HG02870 (cell line): Measurements from ENCODE around the gene TAOK2.
"Not testable (repeated sequence)": the region's sequence is repeated elsewhere in the genome, so short reads cannot be mapped to it uniquely, and the experiment has no call there.

Source experiments
- ATAC-seq: cut with Tn5 transposase; IDR thresholded peaks from one replicate; pipeline ENCODE4 v1.9.1; 2021; ENCODE audit warnings: mild to moderate bottlenecking, moderate library complexity; ENCODE audit not compliant: unreplicated experiment

Gene TAOK2

GRCh38 chr16:29973384-29974246 lies at the start of gene TAOK2:
Gene TAOK2, plus strand, starts transcription at chr16:29973868. Its CDS starts 3,905 bp downstream, at chr16:29977773.
- ATAC-seq = peak; percentile 94

DNA sequence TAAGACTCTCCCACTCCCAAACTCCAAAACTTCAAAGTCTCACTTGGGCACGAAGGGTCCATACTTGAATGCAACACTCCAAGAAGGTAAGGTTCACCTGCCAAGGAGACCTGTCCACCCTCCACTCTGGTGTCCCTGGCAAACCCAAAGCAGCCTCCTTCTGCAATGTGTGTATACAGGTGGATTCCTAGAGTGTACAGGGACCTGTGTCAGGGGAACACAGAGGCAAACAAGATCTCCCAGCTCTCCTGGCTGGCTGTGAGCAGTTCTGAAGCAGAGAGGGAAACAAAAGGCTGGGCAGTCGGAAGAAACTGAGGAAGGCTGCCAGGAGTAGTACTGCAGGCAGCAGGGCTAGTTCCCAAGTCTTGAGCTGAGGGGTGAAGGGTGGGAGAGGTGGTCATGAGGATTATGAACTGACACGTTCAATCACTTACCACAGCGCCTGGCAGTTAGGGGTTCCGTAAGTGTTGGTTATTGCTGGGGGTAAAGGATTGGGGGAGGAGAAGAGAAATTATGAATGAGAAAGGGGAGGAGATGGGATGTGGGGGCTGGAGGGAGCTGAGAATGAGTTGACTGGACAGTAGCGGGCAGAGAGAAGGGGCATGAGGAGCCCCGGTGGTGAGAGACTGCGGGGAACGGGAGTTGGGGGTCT lies 48.4 kb upstream of the TAOK2 start:
- ATAC-seq = no peak

DNA sequence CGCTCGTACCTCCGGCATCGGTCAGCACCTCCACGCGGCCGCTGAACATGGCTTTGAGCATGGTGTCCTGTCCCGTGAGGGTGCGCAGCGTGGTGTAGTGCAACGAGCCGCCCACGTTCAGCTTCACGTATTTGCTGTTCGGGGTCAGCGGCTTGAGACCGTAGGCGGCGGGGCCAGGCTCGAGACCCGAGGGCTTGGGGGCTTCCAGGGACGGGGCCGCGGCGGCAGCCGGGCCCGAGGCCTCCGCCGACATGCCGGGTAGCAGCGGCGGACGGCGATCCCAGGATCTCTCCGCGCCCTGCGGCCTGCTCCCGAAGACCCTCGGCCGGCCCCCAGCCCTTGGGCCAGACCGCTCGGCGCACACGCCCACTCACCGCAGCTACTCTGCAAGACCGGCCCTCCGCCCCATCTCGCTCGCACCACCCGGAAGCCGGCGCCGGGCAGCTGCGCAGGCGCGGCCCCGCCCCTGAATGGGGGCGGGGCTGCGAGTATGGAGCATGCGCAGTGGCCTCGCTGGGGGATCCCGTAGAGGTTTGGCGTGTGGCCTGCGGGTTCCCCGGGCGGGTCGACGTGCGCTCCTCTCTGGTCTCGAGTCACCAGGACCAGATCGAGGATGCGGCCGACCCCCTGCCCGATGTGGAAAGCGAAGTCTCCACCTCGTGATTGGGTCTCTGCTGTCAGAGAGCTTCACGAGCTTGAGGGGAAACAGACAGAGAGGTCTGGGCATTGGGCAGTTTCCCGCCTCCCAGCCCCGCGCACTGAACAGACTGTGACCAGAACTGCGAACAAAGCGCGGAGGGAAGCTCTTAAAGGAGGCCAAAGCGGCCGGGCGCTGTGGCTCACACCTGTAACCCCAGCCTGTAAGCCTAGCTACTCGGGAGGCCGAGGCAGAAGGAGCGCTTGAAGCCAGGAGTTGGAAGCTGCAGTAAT lies 47.6 kb upstream of the TAOK2 start, which contains the start of gene KCTD13:
TSS of gene KCTD13 (minus strand) at position 446 of the 930 bp plus-strand sequence. CDS start at position 253, 193 bp downstream.
- peak; percentile 87 for ATAC-seq

GRCh38 chr16:29926711-29927052 lies 47.0 kb upstream of the TAOK2 start:
- no peak for ATAC-seq

GRCh38 chr16:29927070-29927905 lies 46.4 kb upstream of the TAOK2 start:
- no peak for ATAC-seq

DNA sequence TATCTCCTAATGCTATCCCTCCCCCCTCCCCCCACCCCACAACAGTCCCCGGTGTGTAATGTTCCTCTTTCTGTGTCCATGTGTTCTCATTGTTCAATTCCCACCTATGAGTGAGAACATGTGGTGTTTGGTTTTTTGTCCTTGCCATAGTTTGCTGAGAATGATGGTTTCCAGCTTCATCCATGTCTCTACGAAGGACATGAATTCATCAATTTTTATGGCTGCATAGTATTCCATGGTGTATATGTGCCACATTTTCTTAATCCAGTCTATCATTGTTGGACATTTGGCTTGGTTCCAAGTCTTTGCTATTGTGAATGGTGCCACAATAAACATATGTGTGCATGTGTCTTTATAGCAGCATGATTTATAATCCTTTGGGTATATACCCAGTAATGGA lies 41.9 kb upstream of the TAOK2 start:
- not testable (repeated sequence) for ATAC-seq

- ATAC-seq = no peak
Measured at GRCh38 chr16:29940656-29941055, 33.0 kb upstream of the TAOK2 start.

GRCh38 chr16:29943846-29944799 lies 29.5 kb upstream of the TAOK2 start:
- no peak for ATAC-seq

GRCh38 chr16:29947897-29948296 lies 25.8 kb upstream of the TAOK2 start:
- no peak for ATAC-seq

GRCh38 chr16:29950806-29951461 lies 22.7 kb upstream of the TAOK2 start:
- ATAC-seq = no peak

GRCh38 chr16:29951625-29952365 lies 21.9 kb upstream of the TAOK2 start:
- ATAC-seq = no peak

GRCh38 chr16:29958756-29959155 lies 14.9 kb upstream of the TAOK2 start:
- no peak for ATAC-seq

- ATAC-seq = no peak
Measured at GRCh38 chr16:29959293-29959692, 14.4 kb upstream of the TAOK2 start.

GRCh38 chr16:29959821-29960220 lies 13.8 kb upstream of the TAOK2 start:
- ATAC-seq = not testable (repeated sequence)

DNA sequence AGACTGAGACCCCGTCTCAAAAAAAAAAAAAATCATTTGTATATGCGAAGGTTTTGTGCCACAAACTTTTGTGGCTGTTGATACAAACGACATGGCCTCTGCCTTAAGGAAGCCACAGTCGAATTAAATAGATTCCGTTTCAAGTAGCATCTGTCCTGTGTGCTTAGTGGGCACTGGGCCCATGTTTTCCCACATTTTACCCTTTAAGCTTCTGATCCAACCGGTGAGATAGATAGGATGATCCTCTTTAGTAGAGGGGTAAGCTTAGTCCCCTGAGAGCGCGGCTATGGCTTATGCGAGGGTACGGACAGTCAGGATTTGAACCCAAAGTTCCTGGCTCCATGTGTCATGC lies 12.6 kb upstream of the TAOK2 start:
- no peak for ATAC-seq

- ATAC-seq = peak; percentile 87
Measured at GRCh38 chr16:29961479-29962343, 12.0 kb upstream of the TAOK2 start, which contains the start of gene TMEM219. Gene TMEM219, plus strand, starts transcription at chr16:29962079. Its CDS starts 1,065 bp downstream, at chr16:29963144.
